ENCODE measurements around the gene GLDN.

Gene GLDN

GRCh38 chr15:51448622-51449399 lies 107.4 kb downstream of the GLDN start:
- no peak for DNase-seq

- DNase-seq = no peak
Measured at GRCh38 chr15:51450001-51450400, 108.5 kb downstream of the GLDN start.

All from bone marrow (tissue), 2 donors.